Left forelimb (tissue), 1 donor: ENCODE measurements around the gene MAPK7.

ENCODE experiments used
- DNase-seq: peaks from one replicate; pipeline ENCODE4 v3.0.0-alpha.2; 2018; ENCODE audit warnings: low spot score

MAPK7 gene

GRCh38 chr17:19378416-19379360 is at the start of gene MAPK7:
Gene MAPK7 (plus strand): TSS chr17:19378498. CDS start chr17:19378901, 403 bp downstream.
- DNase-seq, result peak; percentile 65

- DNase-seq, result no peak
Measured at GRCh38 chr17:19329136-19329535, 49.2 kb upstream of the MAPK7 start.

- DNase-seq, result no peak
Measured at GRCh38 chr17:19329839-19330238, 48.5 kb upstream of the MAPK7 start.

GRCh38 chr17:19330271-19330670 is 48.0 kb upstream of the MAPK7 start:
- DNase-seq, result no peak

GRCh38 chr17:19331134-19331533 is 47.2 kb upstream of the MAPK7 start:
- DNase-seq, result no peak

GRCh38 chr17:19331543-19332245 is 46.6 kb upstream of the MAPK7 start:
- no peak for DNase-seq

- DNase-seq, result no peak
Measured at GRCh38 chr17:19332371-19333131, 45.7 kb upstream of the MAPK7 start.

GRCh38 chr17:19333132-19333440 is 45.2 kb upstream of the MAPK7 start:
- DNase-seq, result no peak

- no peak for DNase-seq
Measured at GRCh38 chr17:19333736-19334290, 44.5 kb upstream of the MAPK7 start.

GRCh38 chr17:19334331-19334730 is 44.0 kb upstream of the MAPK7 start:
- no peak for DNase-seq

- no peak for DNase-seq
Measured at GRCh38 chr17:19335951-19336631, 42.2 kb upstream of the MAPK7 start.

GRCh38 chr17:19336938-19337711 is 41.2 kb upstream of the MAPK7 start:
- DNase-seq, result no peak

- no peak for DNase-seq
Measured at GRCh38 chr17:19337712-19338023, 40.6 kb upstream of the MAPK7 start.

GRCh38 chr17:19338031-19338990 is 40.0 kb upstream of the MAPK7 start:
- no peak for DNase-seq

- DNase-seq, result no peak
Measured at GRCh38 chr17:19339341-19339815, 38.9 kb upstream of the MAPK7 start.

- DNase-seq, result peak; percentile 44
Measured at GRCh38 chr17:19341211-19341631, 37.1 kb upstream of the MAPK7 start.

GRCh38 chr17:19341641-19342610 is 36.4 kb upstream of the MAPK7 start:
- DNase-seq, result peak; percentile 64

GRCh38 chr17:19342611-19343255 is 35.6 kb upstream of the MAPK7 start:
- peak; percentile 62 for DNase-seq
